Cardiac fibroblast (primary cell): Measurements from ENCODE around the gene GSE1.

Experiments
- DNase-seq, 2 donors: peaks; one replicate each; pipeline versions ENCODE4 v3.0.0 to v3.0.0-alpha.2; 2010; ENCODE audit warnings: low read depth in 2 of 2
- H3K4me3 ChIP-seq, 2 donors: replicated peaks in 1 of 2; 1 replicate in 1 of 2; 2 replicates in 1 of 2; pipeline ENCODE4 v1.5.1; 2011; ENCODE audit warnings: low read depth in 2 of 2, low read length in 2 of 2, mild to moderate bottlenecking in 2 of 2, moderate library complexity in 1 of 2
- CTCF ChIP-seq: IDR thresholded peaks from one replicate; pipeline ENCODE4 v1.5.1; 2011; ENCODE audit warnings: low read depth, mild to moderate bottlenecking, low read length, inconsistent platforms

GSE1 gene

GRCh38 chr16:85608515-85608885, 4.6 kb upstream of the GSE1 start:
- H3K4me3 ChIP-seq: no peak overlapping the region
- DNase-seq: no peak
- TF ChIP-seq CTCF: no peak

- DNase-seq: no peak
Observed at GRCh38 chr16:85608887-85609286, 4.2 kb upstream of the GSE1 start.

DNA sequence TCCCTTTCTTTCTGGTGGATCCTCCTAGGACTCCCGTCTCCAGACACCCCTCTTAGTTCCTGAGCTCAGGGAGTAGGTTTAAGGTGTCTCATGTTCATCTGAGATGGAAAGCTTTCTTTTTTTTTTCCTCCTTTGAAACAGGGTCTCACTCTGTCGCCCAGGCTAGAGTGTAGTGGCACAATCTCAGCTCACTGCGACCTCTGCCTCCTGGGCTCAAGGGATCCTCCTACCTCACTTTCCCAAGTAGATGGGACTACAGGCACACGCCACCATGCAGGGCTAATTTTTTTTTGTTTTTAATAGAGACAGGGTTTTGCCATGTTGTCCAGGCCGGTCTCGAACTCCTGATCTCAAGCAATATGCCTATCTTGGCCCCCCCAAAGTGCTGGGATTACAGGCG, 3.6 kb upstream of the GSE1 start:
- TF ChIP-seq CTCF: no peak
- no peak for DNase-seq
- no peak overlapping the region for H3K4me3 ChIP-seq

More at GRCh38 chr16:85608887-85609286, 4.2 kb upstream of the GSE1 start:
- no peak overlapping the region for H3K4me3 ChIP-seq
- no peak for TF ChIP-seq CTCF

GRCh38 chr16:85610059-85610445, 3.1 kb upstream of the GSE1 start:
- TF ChIP-seq CTCF: no peak
- H3K4me3 ChIP-seq: no peak overlapping the region
- peak in 1 of 2 donors; percentile 6 for DNase-seq

DNA sequence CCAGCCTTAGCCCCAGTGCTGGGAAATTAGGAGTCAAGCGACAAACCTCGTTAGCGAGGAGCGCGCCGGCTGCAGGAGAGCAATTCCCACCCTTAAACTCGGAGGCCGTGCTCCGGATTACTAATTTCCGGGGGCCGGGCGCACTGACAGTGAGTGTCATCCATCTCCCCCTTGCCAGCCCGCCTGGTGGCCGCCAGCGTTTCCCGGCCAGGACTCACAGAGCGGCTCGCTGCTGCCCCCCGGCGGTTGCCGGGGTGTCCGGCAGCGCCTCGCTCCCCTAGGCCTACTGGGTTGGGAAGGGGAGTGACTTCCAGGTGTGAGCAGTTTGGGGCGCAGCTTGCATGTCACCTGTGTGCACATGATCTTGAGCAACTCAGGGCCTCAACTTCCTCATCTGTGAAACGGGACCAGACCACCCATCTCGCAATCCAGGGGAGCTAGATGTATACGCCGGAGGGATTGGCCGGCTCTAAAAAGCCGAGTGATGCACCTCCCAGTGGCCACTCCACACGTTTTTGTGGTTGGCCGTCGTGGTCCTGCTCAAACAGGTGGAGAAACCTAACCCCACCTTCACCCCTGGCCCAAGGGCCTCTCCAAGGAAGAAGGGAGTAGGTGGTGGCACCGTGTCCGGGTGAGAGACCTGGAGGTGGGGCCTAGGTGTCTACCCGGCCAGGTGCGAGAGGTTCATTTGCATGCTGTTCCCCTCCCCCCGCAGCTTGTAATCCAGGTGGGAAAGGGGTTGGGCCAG, 2.5 kb upstream of the GSE1 start:
- H3K4me3 ChIP-seq: no peak overlapping the region
- TF ChIP-seq CTCF: peak; percentile 84
- DNase-seq: peak; percentile 78 to 80

- no peak for DNase-seq
- no peak for TF ChIP-seq CTCF
- peak overlapping the region in 1 of 2 donors; percentile 57 for H3K4me3 ChIP-seq
Observed at GRCh38 chr16:85611194-85611443, 2.0 kb upstream of the GSE1 start.
